Measurements from ENCODE around the gene LAD1.
A peak's percentile ranks its signal among the peaks of the same experiment; 100 is the strongest.

Gene LAD1

DNA sequence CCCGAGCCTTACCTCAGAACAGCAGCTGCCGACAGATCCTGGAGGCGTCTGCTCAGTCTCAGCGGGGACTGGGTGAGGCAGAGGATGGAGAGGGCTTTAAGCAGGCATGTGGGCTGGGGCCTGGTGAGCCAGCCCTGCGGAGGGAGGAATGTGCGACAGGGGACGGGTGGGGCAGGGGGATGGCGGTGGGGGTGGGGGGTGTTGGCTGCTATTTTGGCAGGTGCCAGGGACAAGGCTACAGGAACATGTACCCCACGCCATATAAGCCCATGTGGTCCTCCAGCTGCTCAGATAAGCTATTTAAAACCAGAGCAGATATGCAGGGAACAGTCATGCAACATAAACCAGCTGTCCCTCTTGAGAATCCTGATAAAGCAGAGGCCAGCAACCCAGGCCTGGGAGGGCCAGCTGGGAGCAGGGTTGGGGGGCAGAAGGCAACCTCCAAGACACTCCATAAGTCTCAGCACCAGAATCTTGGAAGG, 21.5 kb downstream of the LAD1 start, which contains the start of gene TNNT2:
Gene TNNT2, minus strand, starts transcription at position 70 of the 482 bp plus-strand sequence. CDS start 4,426 bp downstream, outside the sequence.
- H3K9me3 ChIP-seq (ENCODE audit: control insufficient read depth, insufficient read depth, low read length), result no peaks in the 10 kb centered on the region
- peak within 1 kb of the TSS; percentile 95 for H3K27ac ChIP-seq (ENCODE audit: low read depth, low read length)
- H3K9ac ChIP-seq (ENCODE audit: low read depth, low read length), result peak within 1 kb of the TSS; percentile 62
- peaks cover 38% of the 10 kb centered on the region for H3K4me1 ChIP-seq (ENCODE audit: control insufficient read depth, insufficient read depth, low read length)
- H3K4me3 ChIP-seq (ENCODE audit: low read depth, low read length), result peak within 1 kb of the TSS; percentile 42
- H3K27me3 ChIP-seq (ENCODE audit: control insufficient read depth, insufficient read depth, low read length), result no peaks in the 10 kb centered on the region
- no peaks in the 10 kb centered on the region; the same call in 1 of the 2 replicates for H3K36me3 ChIP-seq (ENCODE audit: control insufficient read depth, insufficient read depth, low read length)

DNA sequence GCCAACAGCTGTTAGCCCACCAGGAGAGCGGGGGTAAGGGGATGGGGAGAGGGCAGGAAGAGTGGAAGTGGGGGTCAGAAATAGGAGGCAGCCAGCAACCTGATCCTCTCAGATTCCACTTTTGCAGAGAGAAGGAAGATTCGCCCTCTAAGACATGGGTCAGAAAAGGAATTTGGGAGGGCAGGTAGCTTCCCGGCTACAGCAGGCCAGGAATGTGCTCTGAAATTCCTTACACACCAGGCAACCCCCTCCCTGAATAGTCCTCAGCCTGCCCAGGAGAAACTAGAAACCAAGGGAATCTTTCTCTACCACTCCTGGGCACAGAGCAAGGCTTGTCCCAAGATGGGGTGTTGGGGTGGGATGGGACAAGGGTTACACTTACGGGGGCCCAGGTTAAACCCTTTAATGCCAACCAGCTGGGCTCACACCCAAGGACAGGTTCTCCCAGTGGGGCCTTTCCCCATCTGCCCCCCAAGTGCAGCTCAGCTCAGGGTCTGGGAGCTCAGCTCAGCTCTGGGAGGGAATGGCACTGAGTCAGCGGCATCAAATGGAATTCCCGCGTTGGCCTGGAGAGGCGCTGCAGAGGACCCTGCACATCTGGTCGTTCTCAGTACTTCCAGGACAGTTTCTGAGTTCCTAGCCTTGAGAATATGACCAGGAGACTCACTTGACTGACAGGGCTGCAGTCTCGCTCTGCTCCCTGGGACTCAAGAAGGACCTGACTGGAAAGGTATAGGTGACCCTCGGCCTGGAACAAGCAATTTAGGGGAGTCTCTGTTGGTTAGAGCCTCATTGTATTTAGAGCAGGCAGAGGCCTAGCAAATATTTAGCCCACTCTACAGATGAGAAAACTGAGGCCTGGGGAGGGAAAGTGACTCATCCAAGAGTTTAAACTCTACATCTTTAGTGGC, 22.4 kb downstream of the LAD1 start:
- H3K9ac ChIP-seq (ENCODE audit: low read depth, low read length), result peak overlapping the region; percentile 70
- peak overlapping the region; percentile 95 for H3K27ac ChIP-seq (ENCODE audit: low read depth, low read length)
- H3K4me1 ChIP-seq (ENCODE audit: control insufficient read depth, insufficient read depth, low read length), result peaks cover 38% of the 10 kb centered on the region
- no peaks in the 10 kb centered on the region for H3K9me3 ChIP-seq (ENCODE audit: control insufficient read depth, insufficient read depth, low read length)
- H3K36me3 ChIP-seq (ENCODE audit: control insufficient read depth, insufficient read depth, low read length), result no peaks in the 10 kb centered on the region; the same call in 1 of the 2 replicates
- peak overlapping the region; percentile 42 for H3K4me3 ChIP-seq (ENCODE audit: low read depth, low read length)
- H3K27me3 ChIP-seq (ENCODE audit: control insufficient read depth, insufficient read depth, low read length), result no peaks in the 10 kb centered on the region

DNA sequence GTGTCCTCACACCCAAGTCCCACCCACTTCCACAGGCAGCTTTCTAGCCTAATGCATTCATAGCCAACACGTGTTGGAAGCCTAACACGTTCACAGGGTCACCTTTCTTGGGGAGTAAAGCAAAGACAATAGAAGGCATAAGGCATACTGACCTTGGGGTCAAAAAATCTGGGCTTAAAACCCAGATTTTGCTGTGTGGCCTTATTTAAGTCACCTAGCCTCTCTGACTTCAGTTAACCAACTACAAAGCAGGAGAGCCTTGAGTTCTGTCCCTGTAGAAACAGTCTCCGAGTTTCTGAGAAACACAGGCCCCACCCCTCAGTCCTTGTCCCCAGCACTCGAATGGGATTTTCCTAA, 23.0 kb downstream of the LAD1 start:
- Histone ChIP-seq H3K9me3 (ENCODE audit: control insufficient read depth, insufficient read depth, low read length) (no peaks in the 10 kb centered on the region), H3K27ac (ENCODE audit: low read depth, low read length) (peak overlapping the region; percentile 95), H3K9ac (ENCODE audit: low read depth, low read length) (peak overlapping the region; percentile 70), H3K36me3 (ENCODE audit: control insufficient read depth, insufficient read depth, low read length) (no peaks in the 10 kb centered on the region), H3K4me1 (ENCODE audit: control insufficient read depth, insufficient read depth, low read length) (peaks cover 40% of the 10 kb centered on the region), H3K27me3 (ENCODE audit: control insufficient read depth, insufficient read depth, low read length) (no peaks in the 10 kb centered on the region), H3K4me3 (ENCODE audit: low read depth, low read length) (0 out of 2 replicates have a peak overlapping the region, but pooled peaks have one; percentile 3)

- Histone ChIP-seq H3K4me1 (ENCODE audit: control insufficient read depth, insufficient read depth, low read length) (peaks cover 40% of the 10 kb centered on the region), H3K27me3 (ENCODE audit: control insufficient read depth, insufficient read depth, low read length) (no peaks in the 10 kb centered on the region)
Measured at GRCh38 chr1:201375169-201375568, 24.0 kb downstream of the LAD1 start.

GRCh38 chr1:201374364-201374763, 24.8 kb downstream of the LAD1 start:
- Histone ChIP-seq H3K36me3 (ENCODE audit: control insufficient read depth, insufficient read depth, low read length) (no peaks in the 10 kb centered on the region), H3K27me3 (ENCODE audit: control insufficient read depth, insufficient read depth, low read length) (no peaks in the 10 kb centered on the region), H3K9me3 (ENCODE audit: control insufficient read depth, insufficient read depth, low read length) (no peaks in the 10 kb centered on the region), H3K4me3 (ENCODE audit: low read depth, low read length) (no peak overlapping the region), H3K27ac (ENCODE audit: low read depth, low read length) (no peak overlapping the region), H3K4me1 (ENCODE audit: control insufficient read depth, insufficient read depth, low read length) (peaks cover 40% of the 10 kb centered on the region), H3K9ac (ENCODE audit: low read depth, low read length) (no peak overlapping the region)

More at GRCh38 chr1:201375169-201375568, 24.0 kb downstream of the LAD1 start:
- Histone ChIP-seq H3K4me3 (ENCODE audit: low read depth, low read length) (no peak overlapping the region), H3K9ac (ENCODE audit: low read depth, low read length) (no peak overlapping the region), H3K36me3 (ENCODE audit: control insufficient read depth, insufficient read depth, low read length) (no peaks in the 10 kb centered on the region), H3K27ac (ENCODE audit: low read depth, low read length) (no peak overlapping the region), H3K9me3 (ENCODE audit: control insufficient read depth, insufficient read depth, low read length) (no peaks in the 10 kb centered on the region)

GRCh38 chr1:201371792-201372191, 27.3 kb downstream of the LAD1 start:
- Histone ChIP-seq H3K4me3 (ENCODE audit: low read depth, low read length) (no peak overlapping the region), H3K27me3 (ENCODE audit: control insufficient read depth, insufficient read depth, low read length) (no peaks in the 10 kb centered on the region), H3K9ac (ENCODE audit: low read depth, low read length) (no peak overlapping the region), H3K4me1 (ENCODE audit: control insufficient read depth, insufficient read depth, low read length) (peaks cover 28% of the 10 kb centered on the region), H3K27ac (ENCODE audit: low read depth, low read length) (no peak overlapping the region), H3K9me3 (ENCODE audit: control insufficient read depth, insufficient read depth, low read length) (no peaks in the 10 kb centered on the region), H3K36me3 (ENCODE audit: control insufficient read depth, insufficient read depth, low read length) (no peaks in the 10 kb centered on the region)

- H3K9ac ChIP-seq (ENCODE audit: low read depth, low read length), result no peak overlapping the region
- peaks cover 25% of the 10 kb centered on the region for H3K4me1 ChIP-seq (ENCODE audit: control insufficient read depth, insufficient read depth, low read length)
- H3K36me3 ChIP-seq (ENCODE audit: control insufficient read depth, insufficient read depth, low read length), result no peaks in the 10 kb centered on the region
- no peaks in the 10 kb centered on the region for H3K27me3 ChIP-seq (ENCODE audit: control insufficient read depth, insufficient read depth, low read length)
- no peak overlapping the region for H3K4me3 ChIP-seq (ENCODE audit: low read depth, low read length)
- no peak overlapping the region for H3K27ac ChIP-seq (ENCODE audit: low read depth, low read length)
- no peaks in the 10 kb centered on the region for H3K9me3 ChIP-seq (ENCODE audit: control insufficient read depth, insufficient read depth, low read length)
Measured at GRCh38 chr1:201371276-201371675, 27.8 kb downstream of the LAD1 start.

DNA sequence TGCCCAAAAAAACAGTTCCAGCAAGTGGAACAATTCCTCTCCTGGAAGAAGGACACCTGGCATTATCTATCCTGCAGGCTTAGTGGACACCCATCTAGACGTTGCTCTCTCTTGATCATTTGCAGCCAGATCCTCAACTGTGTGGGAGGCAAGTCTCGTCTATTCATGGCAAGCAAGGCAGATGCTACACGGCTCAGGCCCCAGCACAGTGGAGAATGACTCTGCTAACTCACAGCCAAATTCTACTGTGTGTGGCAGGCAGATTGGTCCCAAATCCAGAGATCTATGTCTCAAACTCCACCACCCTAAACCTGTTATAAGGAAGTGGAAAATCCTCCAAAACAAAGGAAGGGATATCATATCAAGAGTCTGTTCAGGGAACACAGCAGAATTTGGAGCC, 28.6 kb downstream of the LAD1 start:
- Histone ChIP-seq H3K4me1 (ENCODE audit: control insufficient read depth, insufficient read depth, low read length) (peaks cover 17% of the 10 kb centered on the region), H3K27ac (ENCODE audit: low read depth, low read length) (no peak overlapping the region), H3K9ac (ENCODE audit: low read depth, low read length) (no peak overlapping the region), H3K4me3 (ENCODE audit: low read depth, low read length) (no peak overlapping the region), H3K9me3 (ENCODE audit: control insufficient read depth, insufficient read depth, low read length) (no peaks in the 10 kb centered on the region), H3K36me3 (ENCODE audit: control insufficient read depth, insufficient read depth, low read length) (no peaks in the 10 kb centered on the region), H3K27me3 (ENCODE audit: control insufficient read depth, insufficient read depth, low read length) (no peaks in the 10 kb centered on the region)

- Histone ChIP-seq H3K9me3 (ENCODE audit: control insufficient read depth, insufficient read depth, low read length) (no peaks in the 10 kb centered on the region), H3K4me3 (ENCODE audit: low read depth, low read length) (no peak overlapping the region), H3K27me3 (ENCODE audit: control insufficient read depth, insufficient read depth, low read length) (no peaks in the 10 kb centered on the region), H3K4me1 (ENCODE audit: control insufficient read depth, insufficient read depth, low read length) (peaks cover 5% of the 10 kb centered on the region; the same call in 1 of the 2 replicates), H3K9ac (ENCODE audit: low read depth, low read length) (no peak overlapping the region), H3K27ac (ENCODE audit: low read depth, low read length) (no peak overlapping the region), H3K36me3 (ENCODE audit: control insufficient read depth, insufficient read depth, low read length) (no peaks in the 10 kb centered on the region)
Measured at GRCh38 chr1:201369209-201369608, 29.9 kb downstream of the LAD1 start.

DNA sequence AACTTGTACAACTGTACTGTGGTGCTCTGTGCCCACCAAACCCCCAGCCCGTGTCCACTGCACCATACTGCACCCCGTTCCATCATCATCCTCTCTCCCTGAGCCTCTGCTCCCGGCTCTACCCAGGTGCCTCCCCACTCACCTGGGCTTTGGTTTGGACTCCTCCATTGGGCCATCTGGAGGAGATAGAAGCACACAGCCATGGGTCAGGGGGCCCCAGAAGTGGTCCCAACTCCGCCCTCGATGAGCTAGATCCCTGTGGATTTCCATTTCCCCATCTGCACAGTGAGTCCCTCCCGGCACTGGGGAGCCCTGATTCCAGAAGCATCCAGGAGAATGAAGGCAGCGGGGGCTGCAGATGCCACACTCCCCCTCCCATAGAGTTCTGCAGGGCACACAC, 32.4 kb downstream of the LAD1 start:
- no peak overlapping the region for H3K9ac ChIP-seq (ENCODE audit: low read depth, low read length)
- peaks cover 8% of the 10 kb centered on the region for H3K4me1 ChIP-seq (ENCODE audit: control insufficient read depth, insufficient read depth, low read length)
- H3K9me3 ChIP-seq (ENCODE audit: control insufficient read depth, insufficient read depth, low read length), result no peaks in the 10 kb centered on the region
- H3K27ac ChIP-seq (ENCODE audit: low read depth, low read length), result no peak overlapping the region
- H3K4me3 ChIP-seq (ENCODE audit: low read depth, low read length), result no peak overlapping the region
- H3K36me3 ChIP-seq (ENCODE audit: control insufficient read depth, insufficient read depth, low read length), result no peaks in the 10 kb centered on the region
- no peaks in the 10 kb centered on the region for H3K27me3 ChIP-seq (ENCODE audit: control insufficient read depth, insufficient read depth, low read length)

GRCh38 chr1:201365251-201365650, 33.9 kb downstream of the LAD1 start:
- Histone ChIP-seq H3K36me3 (ENCODE audit: control insufficient read depth, insufficient read depth, low read length) (no peaks in the 10 kb centered on the region), H3K9me3 (ENCODE audit: control insufficient read depth, insufficient read depth, low read length) (no peaks in the 10 kb centered on the region), H3K4me3 (ENCODE audit: low read depth, low read length) (no peak overlapping the region), H3K27me3 (ENCODE audit: control insufficient read depth, insufficient read depth, low read length) (no peaks in the 10 kb centered on the region), H3K27ac (ENCODE audit: low read depth, low read length) (no peak overlapping the region), H3K4me1 (ENCODE audit: control insufficient read depth, insufficient read depth, low read length) (peaks cover 6% of the 10 kb centered on the region), H3K9ac (ENCODE audit: low read depth, low read length) (no peak overlapping the region)
